ENCODE results near the gene NT5C2. TPM values are rescaled to one million over a fixed set of nuclear protein-coding genes. Genes with fewer than 3 reads are reported as not detected.
"Not testable (repeated sequence)": the region's sequence is repeated elsewhere in the genome, so short reads cannot be mapped to it uniquely, and the experiment has no call there.

Gene NT5C2
- total RNA-seq, 2 experiments from 2014 or later, result 39.1 to 43.0 TPM

- TF ChIP-seq CTCF (IDR thresholded peaks at IDR 0.05), result no peak
- H3K27me3 Mint-ChIP-seq, result no peaks in the 10 kb centered on the region
- no peak overlapping the region for H3K27ac Mint-ChIP-seq
- peaks cover 21% of the 10 kb centered on the region for H3K36me3 Mint-ChIP-seq (ENCODE audit: low read depth)
- DNase-seq, result no peak
- H3K9me3 Mint-ChIP-seq, result no peaks in the 10 kb centered on the region
- CTCF ChIA-PET, result interaction anchor here (0.9 kb wide), 1 partner anchor 13 kb away, joined by 3 read pairs; no protein-coding TSS in a partner anchor
- ATAC-seq, result no peak
- peaks cover 13% of the 10 kb centered on the region for H3K4me1 Mint-ChIP-seq (ENCODE audit: low read depth)
- POLR2A ChIA-PET, result interaction anchor here (1.3 kb wide), 1 partner anchor 9 kb away, joined by 4 read pairs; no protein-coding TSS in a partner anchor
- intact Hi-C loops (cut with micrococcal nuclease), result no loop called here
- no peak overlapping the region for H3K4me3 Mint-ChIP-seq
Observed at GRCh38 chr10:103141950-103142349, 51.1 kb downstream of the NT5C2 start.

- POLR2A ChIA-PET, result interaction anchor here (0.8 to 1.1 kb wide), 3 partner anchors 36 to 210 kb away, joined by 3 to 4 read pairs (median 3); partner anchors contain the start of gene NT5C2
- H3K27ac Mint-ChIP-seq, result no peak overlapping the region
Observed at GRCh38 chr10:103140469-103140868, 52.6 kb downstream of the NT5C2 start.

GRCh38 chr10:103139803-103140202, 53.3 kb downstream of the NT5C2 start:
- Mint-ChIP-seq H3K27ac (no peak overlapping the region), H3K9me3 (no peaks in the 10 kb centered on the region), H3K36me3 (ENCODE audit: low read depth) (peaks cover 30% of the 10 kb centered on the region), H3K4me1 (ENCODE audit: low read depth) (peaks cover 19% of the 10 kb centered on the region), H3K4me3 (no peak overlapping the region), H3K27me3 (no peaks in the 10 kb centered on the region)
- ATAC-seq, result no peak
- intact Hi-C loops (cut with micrococcal nuclease), result no loop called here
- TF ChIP-seq CTCF (IDR thresholded peaks at IDR 0.05), result no peak
- POLR2A ChIA-PET, result interaction anchor here (0.8 kb wide), 1 partner anchor 210 kb away, joined by 3 read pairs; no protein-coding TSS in a partner anchor
- CTCF ChIA-PET, result no interaction called here
- no peak for DNase-seq

More at GRCh38 chr10:103140469-103140868, 52.6 kb downstream of the NT5C2 start:
- no peaks in the 10 kb centered on the region for H3K9me3 Mint-ChIP-seq
- CTCF ChIA-PET, result interaction anchor here (1.1 kb wide), 1 partner anchor 104 kb away, joined by 4 read pairs; no protein-coding TSS in a partner anchor
- no peak for TF ChIP-seq CTCF (IDR thresholded peaks at IDR 0.05)
- intact Hi-C loops (cut with micrococcal nuclease), result no loop called here
- no peak overlapping the region for H3K4me3 Mint-ChIP-seq
- peaks cover 24% of the 10 kb centered on the region for H3K36me3 Mint-ChIP-seq (ENCODE audit: low read depth)
- H3K27me3 Mint-ChIP-seq, result no peaks in the 10 kb centered on the region
- ATAC-seq, result no peak
- DNase-seq, result no peak
- peaks cover 13% of the 10 kb centered on the region for H3K4me1 Mint-ChIP-seq (ENCODE audit: low read depth)

- peaks cover 23% of the 10 kb centered on the region for H3K4me1 Mint-ChIP-seq (ENCODE audit: low read depth)
- DNase-seq (peak; percentile 52), ATAC-seq (peak; percentile 74)
- intact Hi-C loops (cut with micrococcal nuclease); H3K9me3 Mint-ChIP-seq; POLR2A ChIA-PET; H3K4me3 Mint-ChIP-seq; CTCF ChIA-PET; H3K27me3 Mint-ChIP-seq: not testable (repeated sequence)
- H3K27ac Mint-ChIP-seq, result peak overlapping the region; percentile 58
- H3K36me3 Mint-ChIP-seq (ENCODE audit: low read depth), result peaks cover 59% of the 10 kb centered on the region
Observed at GRCh38 chr10:103135168-103135567, 57.9 kb downstream of the NT5C2 start.

GRCh38 chr10:103130910-103131309, 62.2 kb downstream of the NT5C2 start:
- DNase-seq (no peak), ATAC-seq (no peak)
- Mint-ChIP-seq H3K4me3 (no peak overlapping the region), H3K36me3 (ENCODE audit: low read depth) (peaks cover 41% of the 10 kb centered on the region), H3K9me3 (peaks cover 2% of the 10 kb centered on the region), H3K27ac (no peak overlapping the region), H3K4me1 (ENCODE audit: low read depth) (peaks cover 21% of the 10 kb centered on the region), H3K27me3 (no peaks in the 10 kb centered on the region)
- POLR2A ChIA-PET, result no interaction called here
- intact Hi-C loops (cut with micrococcal nuclease), result no loop called here
- TF ChIP-seq CTCF (IDR thresholded peaks at IDR 0.05), result no peak
- CTCF ChIA-PET, result no interaction called here

- DNase-seq; H3K9me3 Mint-ChIP-seq; H3K4me3 Mint-ChIP-seq; POLR2A ChIA-PET; intact Hi-C loops (cut with micrococcal nuclease); H3K27ac Mint-ChIP-seq; H3K27me3 Mint-ChIP-seq; CTCF ChIA-PET; ATAC-seq: not testable (repeated sequence)
- Mint-ChIP-seq H3K36me3 (ENCODE audit: low read depth) (peaks cover 38% of the 10 kb centered on the region), H3K4me1 (ENCODE audit: low read depth) (peaks cover 22% of the 10 kb centered on the region)
Observed at GRCh38 chr10:103130180-103130579, 62.9 kb downstream of the NT5C2 start.
